Stomach (tissue), 9 donors: Measurements from ENCODE around the gene CDC42. TPM values are rescaled to one million over a fixed set of nuclear protein-coding genes. Genes with fewer than 3 reads are reported as not detected.
A peak's percentile ranks its signal among the peaks of the same experiment; 100 is the strongest.

ENCODE experiments used
- DNase-seq, 2 donors: peaks; one replicate each; pipeline versions ENCODE4 v3.0.0 to v3.0.0-alpha.2; 2013 to 2019
- H3K27ac ChIP-seq, 5 donors: fragments of 200-600 bp in 4 of 5; sonication (generic) in 4 of 5; one replicate each; pipeline ENCODE4 v1.5.1; 2013 to 2019; ENCODE audit warnings: mild to moderate bottlenecking in 1 of 5, moderate library complexity in 1 of 5
- H3K27me3 ChIP-seq, 3 donors: fragments of 200-600 bp; sonication (generic); one replicate each; pipeline ENCODE4 v1.5.1; 2017 to 2019; ENCODE audit warnings: mixed run types in 1 of 3
- H3K36me3 ChIP-seq, 4 donors: fragments of 200-600 bp; sonication (generic); 1 replicate in 3 of 4; 2 replicates in 1 of 4; pipeline ENCODE4 v1.5.1; 2016 to 2019
- H3K4me1 ChIP-seq, 4 donors: fragments of 200-600 bp; sonication (generic); one replicate each; pipeline ENCODE4 v1.5.1; 2016 to 2019
- H3K4me3 ChIP-seq, 4 donors: fragments of 200-600 bp; sonication (generic) in 3 of 4; one replicate each; pipeline ENCODE4 v1.5.1; 2016 to 2019; ENCODE audit warnings: mild to moderate bottlenecking in 1 of 4
- H3K9me3 ChIP-seq, 4 donors: fragments of 200-600 bp; sonication (generic); one replicate each; pipeline ENCODE4 v1.5.1; 2016 to 2019
- EP300 ChIP-seq: sonication (generic); formaldehyde crosslinking; IDR thresholded peaks from one replicate; pipeline ENCODE4 v1.6.1; 2017; ENCODE audit warnings: antibody characterized with exemption
- POLR2A ChIP-seq, 4 donors: fragments of 450-650 bp; IDR thresholded peaks; one replicate each; pipeline ENCODE4 v1.6.1; 2016; ENCODE audit warnings: antibody characterized with exemption in 4 of 4, control low read depth in 2 of 4, mild to moderate bottlenecking in 1 of 4, moderate library complexity in 1 of 4
- POLR2AphosphoS5 ChIP-seq, 3 donors: sonication (generic); formaldehyde crosslinking; IDR thresholded peaks; one replicate each; pipeline ENCODE4 v1.6.1; 2016; ENCODE audit warnings: antibody characterized with exemption in 3 of 3
- WGBS, 5 donors: extraction: QIAGEN DNeasy Blood & Tissue Kit in 3 of 5; methylation state at CpG; one replicate each; pipeline versions ENCODE4 v1.1.5 to v1.1.7; 2013 to 2018; 5-methylcytosine and 5-hydroxymethylcytosine counted together
- intact Hi-C: fragments of 100-400 bp; cut with DNase I; formaldehyde crosslinking; loops from one replicate; pipeline ENCODE4 v1.15.1; 2023; ENCODE audit warnings: low total_unique reads
- polyA plus RNA-seq, 3 donors: library from polyadenylated mRNA; stranded (reverse); fragments of 200-250 nt; gene quantifications; one replicate each; pipeline ENCODE4 v1.2.3, GENCODE V29; 2013
- total RNA-seq, 5 donors: library from RNA; depleted of rRNA; stranded (reverse); fragments of >200 nt; gene quantifications; one replicate each; pipeline versions ENCODE4 v1.1.0 to v1.2.3, GENCODE V29; 2014 to 2016
- TF ChIP-seq, protein P1 (sequence below), 7 experiments: fragments of 450-650 bp in 4 of 7; fragments of 200-600 bp in 3 of 7; sonication (generic) in 3 of 7; IDR thresholded peaks; one replicate each; pipeline ENCODE4 v1.5.1; 2016 to 2019; ENCODE audit warnings: antibody characterized with exemption in 7 of 7, control low read depth in 2 of 7, mild to moderate bottlenecking in 1 of 7
- donor health status: healthy with polysubstance abuse.
- donor health status: Bipolar disorder and iron deficiency.
- donor health status: healthy.

The CDC42 gene
- total and polyA plus RNA-seq, 8 donors = 72.4 to 425 (median 122) TPM

DNA sequence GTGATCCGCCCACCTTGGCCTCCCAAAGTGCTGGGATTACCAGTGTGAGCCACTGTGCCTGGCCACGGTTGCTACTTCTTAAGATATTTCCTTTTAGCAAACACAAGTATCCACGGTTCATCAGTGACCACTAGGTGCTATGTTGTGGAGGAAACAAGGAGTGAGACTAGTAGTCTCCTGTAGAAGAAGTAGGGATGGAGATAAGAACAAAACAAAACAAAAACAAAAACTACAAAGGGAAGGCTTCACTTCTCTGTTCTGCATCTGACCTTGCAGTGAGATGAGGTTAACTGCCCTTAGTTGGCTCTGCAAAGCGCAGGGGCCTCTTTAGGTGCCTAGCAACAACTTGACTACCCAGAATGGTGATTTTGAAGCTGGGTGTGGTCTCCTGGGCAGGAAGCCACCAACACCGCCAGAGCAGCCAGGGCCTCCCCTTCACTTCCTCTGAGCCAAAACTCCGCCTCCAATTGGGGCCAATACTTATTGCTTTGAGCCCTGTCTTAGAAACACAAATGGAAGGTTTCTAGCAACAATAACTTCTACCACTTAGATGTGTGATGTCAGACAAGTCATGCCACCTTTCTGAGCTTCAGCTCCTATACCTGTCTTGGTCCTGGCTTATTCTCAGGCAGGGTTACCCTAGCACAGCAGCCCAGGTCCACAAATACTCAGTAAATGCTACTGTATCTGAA is 12.8 kb upstream of the CDC42 start:
- 13 to 26% (median 19%) methylated on average over 6 of the region's 6 CpGs for WGBS, 5 donors
- H3K4me1 ChIP-seq = peaks cover 26 to 47% (median 40%) of the 10 kb centered on the region in 4 donors
- H3K27ac ChIP-seq = peak overlapping the region; percentile 52 to 83 (median 78)
- H3K27me3 ChIP-seq = no peaks in the 10 kb centered on the region
- TF ChIP-seq EP300 = no peak
- peak in 1 of 3 donors; percentile 50 for TF ChIP-seq POLR2AphosphoS5 (IDR thresholded peaks at IDR 0.05)
- intact Hi-C loops = no loop called here
- no peaks in the 10 kb centered on the region for H3K9me3 ChIP-seq
- no peaks in the 10 kb centered on the region for H3K36me3 ChIP-seq
- H3K4me3 ChIP-seq = no peak overlapping the region
- peak; percentile 89 to 96 for DNase-seq

DNA sequence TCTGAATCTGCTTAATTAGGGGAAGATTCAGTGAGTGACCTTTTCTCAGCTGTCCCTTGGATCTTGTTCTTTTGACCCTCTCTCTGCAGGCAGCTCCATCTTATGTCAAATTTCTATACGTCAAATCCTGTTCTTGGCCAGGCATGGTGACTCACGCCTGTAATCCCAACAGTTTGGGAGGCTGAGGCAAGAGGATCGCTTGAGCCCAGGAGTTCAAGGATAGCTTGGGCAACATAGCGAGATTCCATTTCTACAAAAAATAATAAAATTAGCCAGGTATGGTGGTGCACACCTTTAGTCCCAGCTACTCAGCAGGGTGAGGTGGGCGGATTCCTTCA is 12.3 kb upstream of the CDC42 start:
- Histone ChIP-seq H3K36me3 (no peaks in the 10 kb centered on the region), H3K27me3 (no peaks in the 10 kb centered on the region), H3K9me3 (no peaks in the 10 kb centered on the region), H3K4me1 (peaks cover 26 to 51% (median 41%) of the 10 kb centered on the region in 4 donors), H3K27ac (peak overlapping the region; percentile 52 to 83 (median 78)), H3K4me3 (no peak overlapping the region)
- TF ChIP-seq POLR2AphosphoS5 (IDR thresholded peaks at IDR 0.05) = no peak
- TF ChIP-seq EP300 = no peak
- TF ChIP-seq, protein P1, sequence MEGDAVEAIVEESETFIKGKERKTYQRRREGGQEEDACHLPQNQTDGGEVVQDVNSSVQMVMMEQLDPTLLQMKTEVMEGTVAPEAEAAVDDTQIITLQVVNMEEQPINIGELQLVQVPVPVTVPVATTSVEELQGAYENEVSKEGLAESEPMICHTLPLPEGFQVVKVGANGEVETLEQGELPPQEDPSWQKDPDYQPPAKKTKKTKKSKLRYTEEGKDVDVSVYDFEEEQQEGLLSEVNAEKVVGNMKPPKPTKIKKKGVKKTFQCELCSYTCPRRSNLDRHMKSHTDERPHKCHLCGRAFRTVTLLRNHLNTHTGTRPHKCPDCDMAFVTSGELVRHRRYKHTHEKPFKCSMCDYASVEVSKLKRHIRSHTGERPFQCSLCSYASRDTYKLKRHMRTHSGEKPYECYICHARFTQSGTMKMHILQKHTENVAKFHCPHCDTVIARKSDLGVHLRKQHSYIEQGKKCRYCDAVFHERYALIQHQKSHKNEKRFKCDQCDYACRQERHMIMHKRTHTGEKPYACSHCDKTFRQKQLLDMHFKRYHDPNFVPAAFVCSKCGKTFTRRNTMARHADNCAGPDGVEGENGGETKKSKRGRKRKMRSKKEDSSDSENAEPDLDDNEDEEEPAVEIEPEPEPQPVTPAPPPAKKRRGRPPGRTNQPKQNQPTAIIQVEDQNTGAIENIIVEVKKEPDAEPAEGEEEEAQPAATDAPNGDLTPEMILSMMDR (IDR thresholded peaks at IDR 0.05) = no peak
- TF ChIP-seq POLR2A (IDR thresholded peaks at IDR 0.05) = no peak
- intact Hi-C loops = no loop called here
- DNase-seq = no peak
- 82 to 92% (median 89%) methylated on average over 5 of the region's 5 CpGs for WGBS, 5 donors

DNA sequence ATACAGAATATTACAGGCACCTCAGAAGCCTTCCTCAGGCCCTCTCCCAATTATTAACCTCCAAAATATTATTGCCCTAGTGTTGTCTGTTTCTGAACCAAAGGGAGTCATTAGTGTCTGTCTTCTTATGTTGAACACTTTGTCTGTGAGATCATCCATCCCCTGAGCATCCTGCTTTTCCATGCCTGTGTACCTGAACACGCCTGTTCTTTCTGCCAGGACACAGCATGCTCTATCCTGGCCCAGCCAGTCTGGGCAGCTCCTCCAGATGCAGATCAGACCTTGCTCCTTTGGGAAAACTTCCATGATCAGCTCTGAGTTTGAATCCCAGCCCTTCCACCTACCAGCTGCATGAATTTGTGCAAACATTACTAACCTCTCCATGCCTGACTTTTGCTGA is 11.0 kb upstream of the CDC42 start:
- no peak overlapping the region for H3K4me3 ChIP-seq
- H3K27ac ChIP-seq = no peak overlapping the region
- no peaks in the 10 kb centered on the region for H3K9me3 ChIP-seq
- H3K27me3 ChIP-seq = no peaks in the 10 kb centered on the region
- no peaks in the 10 kb centered on the region for H3K36me3 ChIP-seq
- peaks cover 26 to 51% (median 41%) of the 10 kb centered on the region in 4 donors for H3K4me1 ChIP-seq
- no peak for TF ChIP-seq POLR2A (IDR thresholded peaks at IDR 0.05)
- no peak for DNase-seq
- intact Hi-C loops = no loop called here
- WGBS, 5 donors = 61 to 93% (median 82%) methylated on average over 1 of the region's 1 CpG

DNA sequence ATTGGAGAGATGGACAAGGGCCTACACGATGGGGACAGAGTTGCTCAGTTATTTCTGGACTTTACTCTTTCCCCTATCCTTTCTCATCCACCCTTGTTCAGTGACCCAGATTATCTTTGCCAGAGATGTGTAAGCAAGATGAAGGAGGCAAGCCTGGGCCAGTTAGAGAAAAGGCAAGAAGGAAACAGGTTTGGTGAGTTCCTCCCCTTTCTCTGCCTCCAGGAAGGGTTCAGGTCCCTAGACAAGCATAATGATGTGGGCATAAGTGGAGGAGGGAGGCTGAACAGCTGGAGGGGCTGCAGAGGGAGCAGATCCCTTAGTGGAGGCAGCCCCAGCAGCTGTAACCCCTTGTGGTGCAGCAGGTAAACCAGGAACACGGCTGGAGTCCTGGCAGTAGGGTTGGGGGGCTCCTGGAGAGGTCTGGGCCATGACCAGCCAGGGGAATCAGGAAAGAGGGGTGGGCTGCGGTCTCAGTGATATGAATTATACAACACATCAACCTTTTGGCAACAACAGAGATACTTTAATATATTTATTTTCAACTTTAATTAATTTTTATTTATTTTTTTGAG is 9.2 kb upstream of the CDC42 start:
- H3K9me3 ChIP-seq = no peaks in the 10 kb centered on the region
- H3K36me3 ChIP-seq = no peaks in the 10 kb centered on the region
- H3K4me1 ChIP-seq = peaks cover 26 to 51% (median 41%) of the 10 kb centered on the region in 4 donors
- DNase-seq = peak; percentile 56 to 90
- H3K27ac ChIP-seq = peak overlapping the region in 4 of 5 donors; percentile 32 to 61 (median 58)
- no peak overlapping the region for H3K4me3 ChIP-seq
- intact Hi-C loops = no loop called here
- TF ChIP-seq POLR2AphosphoS5 (IDR thresholded peaks at IDR 0.05) = peak in 2 of 3 donors; percentile 49 to 67
- no peak for TF ChIP-seq POLR2A (IDR thresholded peaks at IDR 0.05)
- no peak for TF ChIP-seq EP300
- TF ChIP-seq, protein P1 (IDR thresholded peaks at IDR 0.05) = no peak
- no peaks in the 10 kb centered on the region for H3K27me3 ChIP-seq
- WGBS, 5 donors = 26 to 57% (median 45%) methylated on average over 3 of the region's 3 CpGs

DNA sequence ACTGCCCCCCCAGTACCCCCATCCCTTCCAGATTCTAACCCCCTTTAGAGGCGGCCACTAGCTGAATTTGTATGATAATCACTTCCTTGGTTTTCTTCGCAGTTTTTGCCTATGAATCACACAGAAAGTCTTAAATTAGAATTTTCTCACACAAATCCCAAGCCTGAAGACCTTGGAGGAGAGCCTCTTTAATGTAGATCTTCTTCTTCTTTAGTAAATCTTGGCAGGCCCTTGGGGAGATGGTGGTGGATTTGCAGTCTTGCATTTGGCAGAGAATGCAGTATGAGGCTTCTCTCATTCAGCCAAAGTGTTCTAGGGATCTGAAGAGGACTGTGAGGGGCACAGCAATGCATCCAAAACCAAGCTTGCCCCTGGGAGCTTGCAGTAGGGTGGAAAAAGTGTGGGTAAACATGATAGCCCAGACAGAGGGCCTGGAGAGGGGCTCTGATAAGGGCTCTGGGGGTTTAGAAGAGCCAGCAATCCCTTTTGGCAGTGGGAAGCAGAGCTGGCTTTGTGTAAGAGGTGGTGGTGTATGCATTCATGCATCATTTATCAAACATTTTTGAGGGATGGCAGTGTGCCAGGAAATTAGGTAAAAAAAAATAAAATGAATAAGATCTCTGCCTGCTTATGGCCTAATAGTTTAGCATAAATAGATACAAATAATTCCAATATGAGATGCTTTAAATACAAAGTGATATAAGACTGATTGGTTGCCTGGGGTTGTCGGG is 7.7 kb upstream of the CDC42 start:
- Histone ChIP-seq H3K9me3 (no peaks in the 10 kb centered on the region), H3K36me3 (no peaks in the 10 kb centered on the region), H3K4me1 (peaks cover 21 to 45% (median 33%) of the 10 kb centered on the region in 4 donors), H3K27ac (peak overlapping the region in 3 of 5 donors; percentile 29 to 42 (median 40)), H3K4me3 (no peak overlapping the region), H3K27me3 (no peaks in the 10 kb centered on the region)
- 54 to 64% (median 59%) methylated on average over 3 of the region's 3 CpGs for WGBS, 5 donors
- intact Hi-C loops = no loop called here
- no peak for TF ChIP-seq EP300
- TF ChIP-seq POLR2AphosphoS5 (IDR thresholded peaks at IDR 0.05) = no peak
- no peak for TF ChIP-seq POLR2A (IDR thresholded peaks at IDR 0.05)
- TF ChIP-seq, protein P1 (IDR thresholded peaks at IDR 0.05) = no peak
- DNase-seq = peak in 1 of 2 donors; percentile 65
